ENCODE results near the gene MAB21L2. TPM values are rescaled to one million over a fixed set of nuclear protein-coding genes. Genes with fewer than 3 reads are reported as not detected.

Gene MAB21L2
- total and polyA plus RNA-seq, 2 of the 8 experiments (the other 6 are each of a cell fraction or from before 2014, with no cell fraction given) = 0.03 TPM; not detected in 1

DNA sequence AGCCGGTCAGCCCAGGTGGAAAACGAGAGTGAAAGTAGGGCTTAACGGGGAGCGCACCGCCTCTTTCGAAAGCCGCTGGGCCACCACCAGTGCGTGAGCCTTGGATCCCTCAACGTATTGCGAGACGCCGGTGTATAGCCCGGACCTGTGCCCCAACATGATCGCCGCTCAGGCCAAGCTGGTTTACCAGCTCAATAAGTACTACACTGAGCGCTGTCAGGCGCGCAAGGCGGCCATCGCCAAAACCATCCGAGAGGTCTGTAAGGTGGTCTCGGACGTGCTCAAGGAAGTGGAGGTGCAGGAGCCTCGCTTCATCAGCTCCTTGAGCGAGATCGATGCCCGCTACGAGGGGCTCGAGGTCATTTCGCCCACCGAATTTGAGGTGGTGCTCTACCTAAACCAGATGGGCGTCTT lies 929 bp downstream of the MAB21L2 start:
- no peak overlapping the region for H2AK5ac ChIP-seq (ENCODE audit: low read depth, low read length)
- H4K20me1 ChIP-seq (replicated peaks in 1 of 2; ENCODE audit: control insufficient read depth in 1 of 2, insufficient read depth in 2 of 2, low read length in 2 of 2) = peaks cover 14 to 20% of the 10 kb centered on the region in 2 experiments
- no peak overlapping the region for H4K91ac ChIP-seq (replicated peaks; ENCODE audit: insufficient read length, low read length)
- H3K79me1 ChIP-seq (ENCODE audit: low read depth, low read length) = no peaks in the 10 kb centered on the region; the same call in 1 of the 2 replicates
- peaks cover 6 to 15% (median 8%) of the 10 kb centered on the region in 4 experiments; a peak in 5 of 7 replicates for H3K4me1 ChIP-seq (replicated peaks in 1 of 4; ENCODE audit: control insufficient read depth in 3 of 4, insufficient read depth in 4 of 4, low read length in 3 of 4)
- no peak overlapping the region for H2BK15ac ChIP-seq (ENCODE audit: low read length)
- H3K14ac ChIP-seq (ENCODE audit: insufficient read length) = no peak overlapping the region
- no peak overlapping the region for H3K27ac ChIP-seq (ENCODE audit: low read depth, low read length)
- H3K36me3 ChIP-seq (ENCODE audit: control insufficient read depth in 2 of 4, insufficient read depth in 4 of 4, low read length in 3 of 4) = no peaks in the 10 kb centered on the region
- H2AFZ ChIP-seq (ENCODE audit: low read length) = no peak overlapping the region
- no peaks in the 10 kb centered on the region for H3K79me2 ChIP-seq (ENCODE audit: control insufficient read depth in 1 of 2, insufficient read depth in 2 of 2, low read length in 2 of 2)
- H3K27me3 ChIP-seq (replicated peaks in 1 of 4; ENCODE audit: control insufficient read depth in 3 of 4, extremely low read depth in 1 of 4, insufficient read depth in 3 of 4, low read length in 3 of 4) = peaks cover 2 to 50% (median 34%) of the 10 kb centered on the region in 4 experiments; a peak in 6 of 7 replicates
- ChIA-PET CTCF (ENCODE audit: partially characterized antibody) (interaction anchor here (1.0 to 2.1 kb wide), 3 partner anchors 8 to 287 kb away, joined by 3 to 4 read pairs (median 3); no protein-coding TSS in a partner anchor), POLR2A (ENCODE audit: partially characterized antibody) (no interaction called here)
- H3K23me2 ChIP-seq (ENCODE audit: low read depth, low read length) = peaks cover 27% of the 10 kb centered on the region
- 0 out of 2 replicates have a peak, but pooled peaks have one; percentile 54 for TF ChIP-seq YY1 (IDR thresholded peaks at IDR 0.05; ENCODE audit: low read depth, low read length)
- TF ChIP-seq KDM4A (IDR thresholded peaks at IDR 0.05; ENCODE audit: low read depth, low read length, severe bottlenecking) = peak; percentile 63
- TF ChIP-seq TAF1 (IDR thresholded peaks at IDR 0.05; ENCODE audit: low read depth, low read length) = no peak
- peak overlapping the region; percentile 56; the same call in 1 of the 2 replicates for H3K18ac ChIP-seq (ENCODE audit: extremely low read depth, low read length)
- no peak overlapping the region for H4K8ac ChIP-seq (ENCODE audit: extremely low read depth, insufficient read depth, low read length)
- peak overlapping the region; percentile 19; the same call in 1 of the 2 replicates for H2BK12ac ChIP-seq (ENCODE audit: low read depth, low read length)
- H3K9me3 ChIP-seq (ENCODE audit: insufficient read depth in 2 of 2, low read depth in 1 of 2, low read length in 1 of 2) = no peaks in the 10 kb centered on the region
- no peak overlapping the region for H3K4ac ChIP-seq (replicated peaks; ENCODE audit: insufficient read length, low read depth, low read length)
- no peak overlapping the region for H2BK5ac ChIP-seq (ENCODE audit: low read depth, low read length)
- peak overlapping the region; percentile 40 to 68 (median 62) for H3K4me3 ChIP-seq (ENCODE audit: extremely low read depth in 1 of 4, insufficient read depth in 2 of 4, low read depth in 3 of 4, low read length in 4 of 4)
- H2BK120ac ChIP-seq (replicated peaks; ENCODE audit: low read depth, low read length) = no peak overlapping the region
- 1% methylated on average over 32 of the region's 32 CpGs; no CpG with 5 or more reads in 1 of the 2 experiments for WGBS, 2 experiments (ENCODE audit: extremely low coverage in 1 of 2, insufficient coverage in 1 of 2, insufficient read length in 1 of 2, insufficient replicate concordance in 2 of 2, low coverage in 1 of 2, low lambda C conversion rate in 2 of 2, missing lambda C conversion rate in 1 of 2)
- peak overlapping the region in 1 of 4 experiments; percentile 0; a peak in 1 of 7 replicates for H3K9ac ChIP-seq (replicated peaks in 1 of 4; ENCODE audit: extremely low read depth in 1 of 4, low read depth in 3 of 4, low read length in 3 of 4)
- no peak for FAIRE-seq
- no peak overlapping the region for H3K56ac ChIP-seq (replicated peaks; ENCODE audit: insufficient read length, low read depth, low read length)
- no peak overlapping the region for H4K5ac ChIP-seq (ENCODE audit: insufficient read length, low read depth, low read length)
- H2BK20ac ChIP-seq (ENCODE audit: low read length) = no peak overlapping the region
- H3K4me2 ChIP-seq (ENCODE audit: insufficient read depth in 1 of 2, low read depth in 2 of 2, low read length in 2 of 2) = peak overlapping the region; percentile 93 to 99
- H3K23ac ChIP-seq (ENCODE audit: insufficient read length) = no peak overlapping the region
- peak in 1 of 2 experiments; percentile 70 for DNase-seq (ENCODE audit: low read depth in 1 of 2, low spot score in 2 of 2)
